HK-2 (cell line): ENCODE results near the gene IHH.

Source experiments
- DNase-seq: peaks from one replicate; pipeline ENCODE4 v3.0.0-alpha.2; 2018; ENCODE audit not compliant: unreplicated experiment

The IHH gene

GRCh38 chr2:219076253-219076652 is 15.5 kb upstream of the IHH start:
- DNase-seq = no peak

- DNase-seq = peak; percentile 26
Observed at GRCh38 chr2:219073413-219074129, 12.8 kb upstream of the IHH start.

GRCh38 chr2:219072741-219073250 is 12.1 kb upstream of the IHH start:
- no peak for DNase-seq

GRCh38 chr2:219071131-219071816 is 10.6 kb upstream of the IHH start:
- peak; percentile 20 for DNase-seq

- DNase-seq = no peak
Observed at GRCh38 chr2:219065484-219065883, 4.8 kb upstream of the IHH start.

GRCh38 chr2:219062081-219062480 is 1.4 kb upstream of the IHH start:
- no peak for DNase-seq

- DNase-seq = no peak
Observed at GRCh38 chr2:219059725-219060682, 717 bp downstream of the IHH start.

- DNase-seq = no peak
Observed at GRCh38 chr2:219059375-219059724, 1.4 kb downstream of the IHH start.

- peak; percentile 72 for DNase-seq
Observed at GRCh38 chr2:219058541-219059374, 2.0 kb downstream of the IHH start.

- peak; percentile 71 for DNase-seq
Observed at GRCh38 chr2:219057709-219058540, 2.8 kb downstream of the IHH start.

GRCh38 chr2:219056896-219057708 is 3.6 kb downstream of the IHH start:
- DNase-seq = no peak

- DNase-seq = no peak
Observed at GRCh38 chr2:219056176-219056895, 4.4 kb downstream of the IHH start.

GRCh38 chr2:219054956-219055903 is 5.5 kb downstream of the IHH start:
- DNase-seq = no peak

- DNase-seq = no peak
Observed at GRCh38 chr2:219049282-219049681, 11.4 kb downstream of the IHH start.

- DNase-seq = peak; percentile 37
Observed at GRCh38 chr2:219045937-219046550, 14.7 kb downstream of the IHH start.

GRCh38 chr2:219042750-219043149 is 18.0 kb downstream of the IHH start:
- no peak for DNase-seq

GRCh38 chr2:219042157-219042556 is 18.6 kb downstream of the IHH start:
- DNase-seq = no peak
